C4-2B (cell line): Measurements from ENCODE around the gene SIN3B.

Source experiments
- CTCF ChIP-seq: fragments of 450-650 bp; conservative IDR thresholded peaks from 2 replicates; pipeline ENCODE4 v1.5.1; 2017; ENCODE audit warnings: mild to moderate bottlenecking
- ZFX ChIP-seq: fragments of 450-650 bp; IDR thresholded peaks from 2 replicates; pipeline ENCODE4 v1.6.1; 2017

DNA sequence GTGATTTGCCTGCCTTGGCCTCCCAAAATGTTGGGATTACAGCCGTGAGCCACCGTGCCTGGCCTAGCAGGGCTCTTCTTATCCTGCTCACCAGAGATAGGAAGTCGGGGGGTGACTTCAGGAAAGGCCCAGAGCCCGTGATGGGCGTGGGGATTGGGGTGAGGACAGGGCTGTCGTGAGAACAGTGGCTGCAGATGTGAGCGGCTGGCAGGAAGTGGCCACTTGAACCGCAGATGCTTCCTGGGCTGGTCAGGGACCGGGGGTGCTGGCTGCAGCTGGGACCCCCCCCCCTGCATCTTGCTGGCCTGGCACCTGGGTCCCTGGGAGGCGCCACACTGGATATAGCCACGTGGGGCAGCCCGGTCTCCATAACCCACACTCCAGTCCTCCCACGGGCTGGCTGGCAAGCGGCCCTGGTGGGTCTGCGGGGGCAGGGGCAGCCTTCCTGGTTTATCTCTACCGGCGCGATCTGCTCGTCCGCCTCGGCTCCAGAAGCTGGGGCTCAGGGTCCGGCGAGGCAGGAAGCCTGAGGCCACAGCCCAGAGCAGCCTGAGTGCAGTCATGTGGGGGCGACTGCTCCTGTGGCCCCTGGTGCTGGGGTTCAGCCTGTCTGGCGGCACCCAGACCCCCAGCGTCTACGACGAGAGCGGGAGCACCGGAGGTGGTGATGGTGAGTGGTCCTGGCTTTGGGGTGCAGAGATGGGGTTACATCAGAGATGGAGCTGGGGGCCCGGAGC, 59.6 kb downstream of the SIN3B start, which contains the start of gene F2RL3:
- TF ChIP-seq ZFX (no peak), CTCF (no peak)
